Lower leg skin (tissue), 4 donors: Measurements from ENCODE around the gene C12orf57. TPM values are rescaled to one million over a fixed set of nuclear protein-coding genes. Genes with fewer than 3 reads are reported as not detected.

Experiments used
- DNase-seq, 2 donors: peaks; one replicate each; pipeline ENCODE4 v3.0.0-alpha.2; 2019; ENCODE audit warnings: low spot score in 2 of 2
- H3K4me3 ChIP-seq: fragments of 200-600 bp; sonication (generic); 2 replicates; pipeline ENCODE4 v1.5.1; 2017; ENCODE audit warnings: mild to moderate bottlenecking, low read depth; ENCODE audit not compliant: poor library complexity, severe bottlenecking
- POLR2A ChIP-seq, 2 donors: fragments of 450-650 bp; IDR thresholded peaks; one replicate each; pipeline ENCODE4 v1.6.1; 2016 to 2017; ENCODE audit warnings: antibody characterized with exemption in 2 of 2, mild to moderate bottlenecking in 1 of 2, moderate library complexity in 1 of 2
- WGBS, 2 donors: methylation state at CpG; one replicate each; pipeline ENCODE4 v1.1.5; 2018; 5-methylcytosine and 5-hydroxymethylcytosine counted together
- intact Hi-C: fragments of 100-400 bp; cut with DNase I; formaldehyde crosslinking; loops from one replicate; pipeline ENCODE4 v1.15.0; 2023; ENCODE audit warnings: low total_unique reads
- total RNA-seq, 4 donors: library from RNA; depleted of rRNA; stranded (reverse); fragments of >200 nt; gene quantifications; one replicate each; pipeline ENCODE4 v1.1.0, GENCODE V29; 2016
- TF ChIP-seq, protein P1 (sequence below), 3 donors: fragments of 450-650 bp; IDR thresholded peaks; one replicate each; pipeline ENCODE4 v1.5.1; 2016; ENCODE audit warnings: antibody characterized with exemption in 3 of 3, mild to moderate bottlenecking in 3 of 3, moderate library complexity in 2 of 3

C12orf57 gene, protein sequence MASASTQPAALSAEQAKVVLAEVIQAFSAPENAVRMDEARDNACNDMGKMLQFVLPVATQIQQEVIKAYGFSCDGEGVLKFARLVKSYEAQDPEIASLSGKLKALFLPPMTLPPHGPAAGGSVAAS
- 100 to 1,000 TPM; 341 to 526 (median 418) TPM for total RNA-seq

DNA sequence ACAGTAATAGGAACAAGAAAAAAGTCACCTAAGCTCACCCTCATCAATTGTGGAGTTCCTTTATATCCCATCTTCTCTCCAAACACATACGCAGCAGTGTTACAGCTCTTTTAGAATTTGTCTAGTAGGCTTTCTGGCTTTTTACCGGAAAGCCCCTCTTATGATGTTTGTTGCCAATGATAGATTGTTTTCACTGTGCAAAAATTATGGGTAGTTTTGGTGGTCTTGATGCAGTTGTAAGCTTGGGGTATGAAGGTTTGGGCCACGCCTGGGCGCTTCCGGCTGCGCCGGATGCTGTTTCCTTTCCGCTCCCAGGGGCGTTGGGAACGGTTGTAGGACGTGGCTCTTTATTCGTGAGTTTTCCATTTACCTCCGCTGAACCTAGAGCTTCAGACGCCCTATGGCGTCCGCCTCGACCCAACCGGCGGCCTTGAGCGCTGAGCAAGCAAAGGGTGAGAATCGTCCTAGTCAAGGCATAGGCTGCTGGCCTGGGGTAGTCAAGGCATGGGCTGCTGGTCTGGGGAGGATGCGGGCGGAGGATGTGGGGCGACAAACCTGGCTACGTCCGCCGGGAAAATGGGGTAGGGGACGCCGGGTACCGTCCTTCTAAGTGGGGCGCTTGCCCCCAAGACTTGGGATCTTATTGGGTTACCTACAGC is at the start of gene C12orf57, which contains the start of gene RNU7-1:
TSS of gene C12orf57 (plus strand) at position 301 of the 659 bp plus-strand sequence. CDS start at position 401, 100 bp downstream.
TSS of gene RNU7-1 (plus strand) at position 95 of the 659 bp plus-strand sequence.
- peak within 1 kb of the TSS; percentile 64 for H3K4me3 ChIP-seq
- DNase-seq: peak in 1 of 2 donors; percentile 94
- WGBS, 2 donors: 0 to 1% methylated on average over 27 to 31 of the region's 31 CpGs
- intact Hi-C loops: no loop called here
- TF ChIP-seq, protein P1, sequence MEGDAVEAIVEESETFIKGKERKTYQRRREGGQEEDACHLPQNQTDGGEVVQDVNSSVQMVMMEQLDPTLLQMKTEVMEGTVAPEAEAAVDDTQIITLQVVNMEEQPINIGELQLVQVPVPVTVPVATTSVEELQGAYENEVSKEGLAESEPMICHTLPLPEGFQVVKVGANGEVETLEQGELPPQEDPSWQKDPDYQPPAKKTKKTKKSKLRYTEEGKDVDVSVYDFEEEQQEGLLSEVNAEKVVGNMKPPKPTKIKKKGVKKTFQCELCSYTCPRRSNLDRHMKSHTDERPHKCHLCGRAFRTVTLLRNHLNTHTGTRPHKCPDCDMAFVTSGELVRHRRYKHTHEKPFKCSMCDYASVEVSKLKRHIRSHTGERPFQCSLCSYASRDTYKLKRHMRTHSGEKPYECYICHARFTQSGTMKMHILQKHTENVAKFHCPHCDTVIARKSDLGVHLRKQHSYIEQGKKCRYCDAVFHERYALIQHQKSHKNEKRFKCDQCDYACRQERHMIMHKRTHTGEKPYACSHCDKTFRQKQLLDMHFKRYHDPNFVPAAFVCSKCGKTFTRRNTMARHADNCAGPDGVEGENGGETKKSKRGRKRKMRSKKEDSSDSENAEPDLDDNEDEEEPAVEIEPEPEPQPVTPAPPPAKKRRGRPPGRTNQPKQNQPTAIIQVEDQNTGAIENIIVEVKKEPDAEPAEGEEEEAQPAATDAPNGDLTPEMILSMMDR (IDR thresholded peaks at IDR 0.05): no peak
- TF ChIP-seq POLR2A (IDR thresholded peaks at IDR 0.05): peak in 1 of 2 donors; percentile 68

DNA sequence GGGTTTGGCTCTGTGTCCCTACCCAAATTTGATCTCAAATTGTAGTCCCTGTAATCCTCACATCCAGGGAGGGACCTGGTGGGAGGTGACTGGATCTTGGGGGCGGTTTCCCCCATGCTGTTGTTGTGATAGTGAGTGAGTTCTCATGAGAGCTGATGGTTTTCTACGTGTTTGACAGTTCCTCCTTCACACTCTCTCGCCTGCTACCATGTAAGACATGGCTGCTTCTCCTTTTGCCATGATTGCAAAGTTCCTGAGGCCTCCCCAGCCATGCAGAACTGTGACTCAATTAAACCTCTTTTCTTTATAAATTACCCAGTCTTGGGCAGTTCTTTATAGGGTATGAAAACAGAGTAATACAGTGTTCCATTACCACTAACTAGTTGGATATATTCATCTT is 49.5 kb upstream of the C12orf57 start:
- H3K4me3 ChIP-seq: no peak overlapping the region
- 90 to 91% methylated on average over 3 of the region's 3 CpGs for WGBS, 2 donors
- DNase-seq: no peak
- intact Hi-C loops: no loop called here
- no peak for TF ChIP-seq POLR2A (IDR thresholded peaks at IDR 0.05)
- TF ChIP-seq, protein P1 (IDR thresholded peaks at IDR 0.05): no peak

DNA sequence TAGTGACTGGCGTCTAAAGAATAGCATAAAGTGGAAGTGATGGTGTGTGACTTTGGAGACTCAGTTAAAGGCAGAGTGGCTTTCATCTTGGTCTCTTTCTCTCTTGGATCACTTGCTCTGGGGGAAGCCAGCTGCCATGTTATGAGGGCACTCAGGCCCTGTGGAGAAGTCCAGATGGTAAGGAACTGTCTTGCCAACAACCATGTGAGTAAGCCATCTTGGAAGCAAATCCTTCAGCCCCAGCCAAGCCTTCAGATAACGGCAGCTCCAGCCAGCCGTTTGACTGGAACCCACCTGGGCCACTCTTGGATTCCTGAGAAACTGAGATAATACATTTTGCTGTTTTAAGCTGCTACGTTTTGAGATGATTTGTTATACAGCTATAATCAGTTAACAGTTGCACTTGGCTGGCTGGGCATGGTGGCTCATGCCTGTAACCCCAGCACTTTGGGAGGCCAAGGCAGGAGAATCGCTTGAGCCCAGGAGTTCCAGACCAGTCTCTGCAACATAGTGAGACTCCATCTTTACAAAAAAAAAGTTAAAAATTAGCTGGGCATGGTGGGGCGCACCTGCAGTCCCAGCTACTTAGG is 46.9 kb upstream of the C12orf57 start:
- TF ChIP-seq, protein P1 (IDR thresholded peaks at IDR 0.05): no peak
- TF ChIP-seq POLR2A (IDR thresholded peaks at IDR 0.05): no peak
- no peak for DNase-seq
- intact Hi-C loops: no loop called here
- H3K4me3 ChIP-seq: no peak overlapping the region
- 78 to 79% methylated on average over 6 of the region's 6 CpGs for WGBS, 2 donors

DNA sequence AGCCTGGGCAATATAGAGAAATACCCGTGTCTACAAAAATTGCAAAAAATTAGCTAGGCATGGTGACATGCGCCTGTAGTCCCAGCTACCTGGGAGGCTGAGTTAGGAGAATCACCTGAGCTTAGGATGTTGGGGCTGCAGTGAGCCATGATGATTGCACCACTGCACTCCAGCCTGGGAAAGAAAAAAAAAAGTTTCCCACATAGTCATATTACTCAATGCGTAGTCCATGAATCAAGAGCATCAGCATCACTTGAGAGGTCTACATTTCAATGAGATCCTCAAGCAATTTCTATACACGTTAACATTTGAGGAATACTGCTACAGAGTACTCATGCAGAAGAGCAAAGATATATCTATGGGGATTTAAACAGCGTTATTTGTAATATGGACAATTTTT is 44.4 kb upstream of the C12orf57 start:
- no peak for DNase-seq
- WGBS, 2 donors: 77 to 80% methylated on average over 5 of the region's 5 CpGs
- TF ChIP-seq, protein P1 (IDR thresholded peaks at IDR 0.05): no peak
- TF ChIP-seq POLR2A (IDR thresholded peaks at IDR 0.05): no peak
- intact Hi-C loops: no loop called here
- no peak overlapping the region for H3K4me3 ChIP-seq

DNA sequence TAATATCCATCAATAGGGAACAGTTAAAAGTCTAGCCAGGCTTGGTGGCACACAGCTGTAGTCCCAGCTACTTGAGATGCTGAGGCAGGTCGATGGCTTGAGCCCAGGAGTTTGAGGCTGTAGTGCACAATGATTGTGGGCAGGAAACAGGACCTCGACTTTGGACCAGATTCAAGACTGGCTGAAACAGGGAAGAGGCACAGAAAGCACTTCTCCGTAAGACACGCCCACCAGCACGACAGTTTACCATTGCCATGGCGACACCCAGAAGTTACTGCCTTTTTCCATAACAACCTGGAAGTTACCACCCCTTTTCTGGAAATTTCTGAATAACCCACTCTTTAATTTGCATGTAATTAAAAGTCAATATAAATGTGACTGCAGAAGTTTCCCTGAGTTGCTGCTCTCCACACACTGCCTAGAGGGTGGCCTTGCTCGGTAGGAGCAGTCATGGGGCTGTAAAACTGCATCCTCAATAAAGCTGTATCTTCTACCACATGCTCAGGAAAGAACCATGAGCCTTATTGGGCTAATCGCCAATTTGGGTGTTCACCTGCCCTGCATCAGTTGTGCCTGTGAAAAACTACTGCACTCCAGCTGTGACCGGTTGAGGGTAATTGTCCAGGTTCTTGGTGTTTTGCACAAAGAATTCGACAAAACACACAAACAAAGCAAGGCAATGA is 43.8 kb upstream of the C12orf57 start:
- WGBS, 2 donors: 54 to 57% methylated on average over 10 of the region's 10 CpGs
- TF ChIP-seq, protein P1 (IDR thresholded peaks at IDR 0.05): no peak
- no peak for TF ChIP-seq POLR2A (IDR thresholded peaks at IDR 0.05)
- peak in 1 of 2 donors; percentile 62 for DNase-seq
- no peak overlapping the region for H3K4me3 ChIP-seq
- intact Hi-C loops: no loop called here
